Brain microvascular endothelial cell (primary cell): Measurements from ENCODE around the gene LDLRAD3.

Experiments used
- DNase-seq: peaks from one replicate; pipeline ENCODE4 v3.0.0-alpha.2; 2020
- H3K27ac ChIP-seq: fragments of 250-450 bp; sonication (Bioruptor Pico); 2 replicates; pipeline ENCODE4 v1.5.1; 2020; ENCODE audit warnings: mild to moderate bottlenecking, moderate library complexity
- H3K27me3 ChIP-seq: fragments of 250-450 bp; sonication (Bioruptor Pico); replicated peaks from 2 replicates; pipeline ENCODE4 v1.5.1; 2020; ENCODE audit warnings: mild to moderate bottlenecking
- H3K36me3 ChIP-seq: fragments of 250-450 bp; sonication (Bioruptor Pico); replicated peaks from 2 replicates; pipeline ENCODE4 v1.5.1; 2020; ENCODE audit warnings: mild to moderate bottlenecking
- H3K4me3 ChIP-seq: 2 replicates; pipeline ENCODE4 v1.5.1; 2011; ENCODE audit warnings: low read depth, mild to moderate bottlenecking, control low read depth, low read length, moderate library complexity
- CTCF ChIP-seq: IDR thresholded peaks from 2 replicates; pipeline ENCODE4 v1.5.1; 2011; ENCODE audit warnings: low read depth, mild to moderate bottlenecking, moderate library complexity, low read length, control low read depth, inconsistent platforms; ENCODE audit errors: missing control alignments
- in situ Hi-C: cut with HindIII; loops from 2 replicates; pipeline ENCODE4 v1.10.0; 2017; ENCODE audit warnings: low sequenced_read_pairs, low pct_ligation_motif_present

The LDLRAD3 gene

GRCh38 chr11:36110668-36111410 lies 167.0 kb downstream of the LDLRAD3 start:
- no peak for TF ChIP-seq CTCF

GRCh38 chr11:36114095-36114494 lies 170.2 kb downstream of the LDLRAD3 start:
- Histone ChIP-seq H3K27ac (no peak overlapping the region), H3K27me3 (no peaks in the 10 kb centered on the region), H3K4me3 (no peak overlapping the region), H3K36me3 (no peaks in the 10 kb centered on the region)
- in situ Hi-C loops, result no loop called here
- no peak for TF ChIP-seq CTCF
- DNase-seq, result no peak

More at GRCh38 chr11:36110668-36111410, 167.0 kb downstream of the LDLRAD3 start:
- DNase-seq, result no peak
- in situ Hi-C loops, result no loop called here
- H3K36me3 ChIP-seq, result no peaks in the 10 kb centered on the region
- no peaks in the 10 kb centered on the region for H3K27me3 ChIP-seq
- H3K4me3 ChIP-seq, result no peak overlapping the region
- no peak overlapping the region for H3K27ac ChIP-seq

GRCh38 chr11:36115378-36115801 lies 171.5 kb downstream of the LDLRAD3 start:
- in situ Hi-C loops, result no loop called here
- DNase-seq, result no peak
- Histone ChIP-seq H3K27ac (no peak overlapping the region), H3K27me3 (no peaks in the 10 kb centered on the region), H3K36me3 (no peaks in the 10 kb centered on the region), H3K4me3 (no peak overlapping the region)
- no peak for TF ChIP-seq CTCF

GRCh38 chr11:36116161-36116560 lies 172.3 kb downstream of the LDLRAD3 start:
- no peak for DNase-seq
- Histone ChIP-seq H3K4me3 (no peak overlapping the region), H3K27me3 (no peaks in the 10 kb centered on the region), H3K36me3 (no peaks in the 10 kb centered on the region), H3K27ac (no peak overlapping the region)
- in situ Hi-C loops, result no loop called here
- TF ChIP-seq CTCF, result no peak

GRCh38 chr11:36118084-36118483 lies 174.2 kb downstream of the LDLRAD3 start:
- in situ Hi-C loops, result no loop called here
- no peak for TF ChIP-seq CTCF
- H3K36me3 ChIP-seq, result no peaks in the 10 kb centered on the region
- DNase-seq, result no peak
- H3K4me3 ChIP-seq, result no peak overlapping the region
- H3K27me3 ChIP-seq, result no peaks in the 10 kb centered on the region
- H3K27ac ChIP-seq, result no peak overlapping the region

GRCh38 chr11:36119300-36119699 lies 175.4 kb downstream of the LDLRAD3 start:
- H3K36me3 ChIP-seq, result no peaks in the 10 kb centered on the region
- in situ Hi-C loops, result no loop called here
- no peak overlapping the region for H3K4me3 ChIP-seq
- TF ChIP-seq CTCF, result no peak
- H3K27me3 ChIP-seq, result no peaks in the 10 kb centered on the region
- no peak overlapping the region for H3K27ac ChIP-seq
- DNase-seq, result no peak
